Colonic mucosa (tissue), 4 donors: ENCODE measurements around the gene CLIC4. TPM values are rescaled to one million over a fixed set of nuclear protein-coding genes. Genes with fewer than 3 reads are reported as not detected.
"Not testable (repeated sequence)": the region's sequence is repeated elsewhere in the genome, so short reads cannot be mapped to it uniquely, and the experiment has no call there.

Source experiments
- DNase-seq: peaks from one replicate; pipeline ENCODE4 v3.0.0-alpha.2; 2020
- H3K27ac ChIP-seq: fragments of 200-600 bp; one replicate; pipeline ENCODE4 v1.8.0; 2021
- H3K27me3 ChIP-seq: fragments of 200-600 bp; one replicate; pipeline ENCODE4 v1.8.0; 2021
- H3K36me3 ChIP-seq: fragments of 200-600 bp; one replicate; pipeline ENCODE4 v1.8.0; 2021
- H3K4me1 ChIP-seq: fragments of 200-600 bp; one replicate; pipeline ENCODE4 v1.8.0; 2021; ENCODE audit warnings: mild to moderate bottlenecking
- H3K4me3 ChIP-seq: fragments of 200-600 bp; one replicate; pipeline ENCODE4 v1.8.0; 2021
- H3K9ac ChIP-seq, 2 donors: one replicate each; pipeline ENCODE4 v1.7.0; 2013; ENCODE audit warnings: control low read depth in 2 of 2, low read depth in 2 of 2, low read length in 2 of 2
- H3K9me3 ChIP-seq: fragments of 200-600 bp; one replicate; pipeline ENCODE4 v1.8.0; 2021
- intact Hi-C: fragments of 100-400 bp; cut with DNase I; formaldehyde crosslinking; loops from one replicate; pipeline ENCODE4 v1.14.1; 2022
- total RNA-seq, 2 donors: library from RNA; stranded (reverse); fragmentation: NEBNext Ultra II Directional in 1 of 2; extraction: Animal tissue kit (Norgen Biotek cat#: 25700) in 1 of 2; gene quantifications; one replicate each; pipeline ENCODE4 v1.2.1, GENCODE V29; 2021
- TF ChIP-seq, protein P1 (sequence below): fragments of 200-600 bp; IDR thresholded peaks from one replicate; pipeline ENCODE4 v1.8.0; 2022; ENCODE audit warnings: antibody characterized with exemption, mild to moderate bottlenecking
- donor health status: healthy.
- donor health status: DM: no; HTN: no; CAD: no.
- donor health status: DM: no; HTN: no; CAD: no.

CLIC4 gene
- total RNA-seq, 2 donors from 2014 or later: 38.0 to 84.8 TPM

DNA sequence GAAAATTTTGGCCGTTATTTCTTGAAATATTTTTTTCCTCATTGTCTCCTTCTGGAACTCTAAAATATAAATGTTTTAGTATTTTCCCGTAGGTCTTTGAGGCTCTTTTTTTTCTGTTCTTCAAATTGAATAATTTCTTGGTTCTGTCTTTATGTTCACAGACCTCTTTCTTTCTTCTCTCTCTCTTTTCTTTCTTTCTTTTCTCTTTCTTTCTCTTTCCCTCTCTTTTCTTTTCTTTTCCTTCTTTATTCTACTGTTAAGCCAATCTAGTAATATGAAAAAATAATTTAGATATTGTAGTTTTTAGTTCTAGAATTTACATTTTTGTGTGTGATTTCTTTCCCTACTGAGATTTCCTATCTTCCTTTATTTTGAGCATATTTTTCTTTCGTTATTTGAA lies 30.1 kb downstream of the CLIC4 start:
- Histone ChIP-seq H3K9me3 (no peaks in the 10 kb centered on the region), H3K4me3 (no peak overlapping the region), H3K4me1 (no peaks in the 10 kb centered on the region), H3K36me3 (no peaks in the 10 kb centered on the region), H3K27ac (no peak overlapping the region), H3K9ac (no peak overlapping the region), H3K27me3 (no peaks in the 10 kb centered on the region)
- DNase-seq: no peak
- TF ChIP-seq, protein P1, sequence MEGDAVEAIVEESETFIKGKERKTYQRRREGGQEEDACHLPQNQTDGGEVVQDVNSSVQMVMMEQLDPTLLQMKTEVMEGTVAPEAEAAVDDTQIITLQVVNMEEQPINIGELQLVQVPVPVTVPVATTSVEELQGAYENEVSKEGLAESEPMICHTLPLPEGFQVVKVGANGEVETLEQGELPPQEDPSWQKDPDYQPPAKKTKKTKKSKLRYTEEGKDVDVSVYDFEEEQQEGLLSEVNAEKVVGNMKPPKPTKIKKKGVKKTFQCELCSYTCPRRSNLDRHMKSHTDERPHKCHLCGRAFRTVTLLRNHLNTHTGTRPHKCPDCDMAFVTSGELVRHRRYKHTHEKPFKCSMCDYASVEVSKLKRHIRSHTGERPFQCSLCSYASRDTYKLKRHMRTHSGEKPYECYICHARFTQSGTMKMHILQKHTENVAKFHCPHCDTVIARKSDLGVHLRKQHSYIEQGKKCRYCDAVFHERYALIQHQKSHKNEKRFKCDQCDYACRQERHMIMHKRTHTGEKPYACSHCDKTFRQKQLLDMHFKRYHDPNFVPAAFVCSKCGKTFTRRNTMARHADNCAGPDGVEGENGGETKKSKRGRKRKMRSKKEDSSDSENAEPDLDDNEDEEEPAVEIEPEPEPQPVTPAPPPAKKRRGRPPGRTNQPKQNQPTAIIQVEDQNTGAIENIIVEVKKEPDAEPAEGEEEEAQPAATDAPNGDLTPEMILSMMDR: no peak
- intact Hi-C loops: no loop called here

DNA sequence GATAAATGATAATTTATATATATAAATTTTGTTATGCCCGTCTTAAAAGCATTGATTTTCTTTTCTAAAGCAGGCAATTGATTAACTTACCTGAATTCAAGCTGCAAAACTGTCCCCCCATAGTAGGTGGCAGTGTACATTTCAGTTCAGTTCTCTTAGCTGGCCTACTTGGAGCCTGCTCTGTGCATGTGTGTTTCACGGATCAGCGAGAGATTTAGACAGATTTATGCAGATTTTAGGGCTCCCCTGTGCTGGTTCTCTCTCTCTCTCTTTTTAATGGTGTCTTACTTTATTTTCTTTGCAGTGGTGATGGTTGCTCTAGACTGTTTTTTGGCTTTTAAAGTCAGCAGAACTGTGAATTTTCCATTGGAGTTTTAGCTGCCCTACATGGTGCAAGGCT lies 30.7 kb downstream of the CLIC4 start:
- Histone ChIP-seq H3K27me3 (no peaks in the 10 kb centered on the region), H3K4me3 (no peak overlapping the region), H3K36me3 (no peaks in the 10 kb centered on the region), H3K4me1 (no peaks in the 10 kb centered on the region), H3K27ac (no peak overlapping the region), H3K9me3 (no peaks in the 10 kb centered on the region), H3K9ac (no peak overlapping the region)
- intact Hi-C loops: no loop called here
- TF ChIP-seq, protein P1: no peak
- no peak for DNase-seq

DNA sequence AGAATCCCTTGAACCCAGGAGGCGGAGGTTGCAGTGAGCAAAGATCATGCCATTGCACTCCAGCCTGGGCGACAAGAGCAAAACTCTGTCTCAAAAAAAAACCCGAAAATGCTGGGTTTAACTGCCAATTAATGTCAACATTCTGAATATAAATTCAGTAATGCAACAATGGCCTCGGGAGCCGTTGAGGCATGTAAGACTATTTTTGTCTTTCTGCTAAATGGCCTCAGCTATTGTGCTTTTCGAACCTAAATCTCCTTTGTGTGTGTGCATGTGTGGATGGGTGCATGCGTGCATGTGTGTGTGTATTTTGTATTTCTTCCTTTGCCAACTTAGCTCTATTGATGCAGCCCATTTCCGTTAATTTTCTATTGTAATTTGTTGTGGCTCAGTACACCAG lies 31.6 kb downstream of the CLIC4 start:
- no peaks in the 10 kb centered on the region for H3K4me1 ChIP-seq
- intact Hi-C loops: no loop called here
- H3K36me3 ChIP-seq: no peaks in the 10 kb centered on the region
- no peaks in the 10 kb centered on the region for H3K9me3 ChIP-seq
- no peak overlapping the region for H3K4me3 ChIP-seq
- H3K9ac ChIP-seq: no peak overlapping the region
- no peak for DNase-seq
- TF ChIP-seq, protein P1: no peak
- H3K27me3 ChIP-seq: no peaks in the 10 kb centered on the region
- H3K27ac ChIP-seq: no peak overlapping the region

DNA sequence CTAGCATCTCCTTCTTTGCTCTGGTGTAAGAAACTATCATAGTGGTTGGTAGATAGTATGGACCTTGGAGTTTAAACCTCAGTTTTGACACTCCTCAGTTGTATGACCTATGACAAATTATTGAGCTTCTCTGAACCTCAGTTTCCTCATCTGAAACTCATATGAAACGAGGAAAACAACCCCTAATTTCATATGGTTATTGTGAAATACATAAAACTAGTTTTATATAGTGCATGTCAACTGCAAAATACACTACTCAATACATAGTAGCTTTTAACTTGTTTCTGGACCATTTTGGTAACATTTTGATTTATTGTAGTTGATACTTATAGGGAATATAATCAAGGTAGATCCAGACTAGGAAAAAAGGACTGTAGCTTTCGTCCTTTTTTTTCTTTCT lies 32.9 kb downstream of the CLIC4 start:
- H3K9ac ChIP-seq: no peak overlapping the region
- no peak overlapping the region for H3K27ac ChIP-seq
- no peaks in the 10 kb centered on the region for H3K9me3 ChIP-seq
- intact Hi-C loops: no loop called here
- no peaks in the 10 kb centered on the region for H3K36me3 ChIP-seq
- no peaks in the 10 kb centered on the region for H3K4me1 ChIP-seq
- TF ChIP-seq, protein P1: no peak
- H3K4me3 ChIP-seq: no peak overlapping the region
- no peak for DNase-seq
- no peaks in the 10 kb centered on the region for H3K27me3 ChIP-seq

DNA sequence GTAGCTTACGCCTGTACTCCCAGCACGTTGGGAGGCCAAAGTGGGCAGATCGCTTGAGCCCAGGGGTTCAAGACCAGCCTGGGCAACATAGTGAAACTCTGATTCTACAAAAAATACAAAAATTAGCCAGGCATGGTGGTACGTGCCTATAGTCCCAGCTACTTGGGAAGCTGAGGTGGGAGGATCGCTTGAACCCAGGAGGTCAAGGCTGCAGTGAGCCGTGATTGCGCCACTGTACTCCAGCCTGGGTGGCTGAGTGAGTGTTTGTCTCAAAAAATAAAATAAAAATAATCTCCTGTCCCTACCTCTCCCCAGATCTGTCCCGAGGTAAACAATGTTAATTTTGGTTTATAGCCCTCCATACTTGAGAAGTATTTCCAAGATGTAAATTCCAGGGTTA lies 34.0 kb downstream of the CLIC4 start:
- H3K9me3 ChIP-seq, H3K9ac ChIP-seq, intact Hi-C loops, DNase-seq, H3K27ac ChIP-seq, H3K27me3 ChIP-seq, H3K4me3 ChIP-seq, H3K4me1 ChIP-seq, H3K36me3 ChIP-seq: not testable (repeated sequence)

DNA sequence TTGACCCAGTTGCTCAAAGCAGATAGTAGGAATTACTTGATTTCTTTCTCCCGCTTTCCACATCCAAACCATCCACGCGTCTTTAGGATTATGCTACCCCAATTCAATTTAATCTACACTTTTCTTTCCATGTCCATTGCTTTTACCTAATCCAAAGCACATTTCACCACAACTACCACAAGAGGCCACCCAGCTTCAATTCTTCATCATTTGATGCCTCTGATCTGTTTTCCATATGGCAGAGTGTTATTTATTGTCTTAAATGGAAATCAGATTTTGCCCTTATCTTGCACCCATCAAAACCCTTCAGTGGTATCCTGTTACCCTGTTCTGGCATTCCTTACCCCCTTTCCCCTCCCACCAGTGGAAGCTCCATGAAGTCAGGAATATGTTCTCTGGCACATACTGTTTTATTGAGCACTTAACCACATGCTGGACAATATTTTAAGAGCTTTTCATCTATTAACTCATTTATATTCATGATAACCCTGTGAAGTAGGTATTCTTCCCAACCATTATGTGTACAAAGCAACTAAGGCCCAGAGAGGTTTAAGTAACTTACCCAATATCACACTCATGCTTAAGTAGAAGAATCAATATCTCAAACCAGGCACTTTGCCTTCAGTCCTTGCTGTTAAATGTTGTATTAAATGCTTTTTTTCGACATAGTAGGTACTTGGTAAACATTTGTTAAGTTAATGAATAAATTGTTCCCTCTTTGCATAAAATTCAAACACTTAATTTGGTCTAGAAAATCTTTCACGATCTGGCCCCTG lies 34.6 kb downstream of the CLIC4 start:
- Histone ChIP-seq H3K4me1 (no peaks in the 10 kb centered on the region), H3K9ac (no peak overlapping the region), H3K4me3 (no peak overlapping the region), H3K27me3 (no peaks in the 10 kb centered on the region), H3K36me3 (no peaks in the 10 kb centered on the region), H3K9me3 (no peaks in the 10 kb centered on the region), H3K27ac (no peak overlapping the region)
- intact Hi-C loops: no loop called here
- TF ChIP-seq, protein P1: no peak
- DNase-seq: no peak

DNA sequence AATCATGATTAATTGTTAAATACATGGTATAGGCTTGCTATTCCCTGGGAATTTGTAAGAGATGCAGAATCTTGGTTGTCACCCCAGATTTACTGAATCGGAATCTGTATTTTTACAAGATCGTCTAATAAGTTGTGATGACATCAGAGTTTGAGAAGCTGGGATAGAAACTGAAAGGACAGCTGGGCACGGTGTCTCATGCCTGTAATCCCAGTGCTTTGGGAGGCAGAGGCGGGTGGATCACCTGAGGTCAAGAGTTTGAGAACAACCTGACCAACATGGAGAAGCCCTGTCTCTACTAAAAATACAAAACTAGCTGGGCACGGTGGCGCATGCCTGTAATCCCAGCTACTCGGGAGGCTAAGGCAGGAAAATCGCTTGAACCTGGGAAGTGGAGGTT lies 35.4 kb downstream of the CLIC4 start:
- H3K9ac ChIP-seq, H3K9me3 ChIP-seq, H3K27ac ChIP-seq, DNase-seq, H3K27me3 ChIP-seq, intact Hi-C loops, H3K4me1 ChIP-seq, H3K36me3 ChIP-seq, H3K4me3 ChIP-seq: not testable (repeated sequence)
